Measurements from ENCODE around the gene RAB15. TPM values are rescaled to one million over a fixed set of nuclear protein-coding genes. Genes with fewer than 3 reads are reported as not detected.

The RAB15 gene
- polyA plus RNA-seq, 1 donor (not counting 4 experiments of a cell fraction or from before 2014, with no cell fraction given), result 2.1 TPM

GRCh38 chr14:64953310-64953654 lies 18.9 kb downstream of the RAB15 start:
- Histone ChIP-seq H2AFZ (ENCODE audit: control insufficient read depth, low read length) (no peak overlapping the region), H3K4me1 (ENCODE audit: control insufficient read depth, extremely low read depth, insufficient read depth, low read length) (peaks cover 5% of the 10 kb centered on the region), H3K9me1 (ENCODE audit: control insufficient read depth, extremely low read depth, insufficient read depth, low read length) (no peaks in the 10 kb centered on the region), H3K79me2 (ENCODE audit: control insufficient read depth, insufficient read depth, low read length) (no peaks in the 10 kb centered on the region), H3K9ac (ENCODE audit: control insufficient read depth, extremely low read depth, insufficient read depth, low read length) (no peak overlapping the region), H3K9me3 (ENCODE audit: control insufficient read depth, low read depth, low read length) (no peaks in the 10 kb centered on the region), H3K27me3 (ENCODE audit: control insufficient read depth, extremely low read depth, insufficient read depth, low read length) (no peaks in the 10 kb centered on the region), H3K27ac (ENCODE audit: control insufficient read depth, insufficient read depth, low read length) (no peak overlapping the region), H3K36me3 (ENCODE audit: control insufficient read depth in 2 of 2, extremely low read depth in 1 of 2, insufficient read depth in 2 of 2, low read length in 2 of 2) (no peaks in the 10 kb centered on the region), H3K4me2 (ENCODE audit: control insufficient read depth, extremely low read depth, insufficient read depth, low read depth, low read length) (no peak overlapping the region), H3K4me3 (ENCODE audit: control insufficient read depth in 2 of 3, extremely low read depth in 1 of 3, insufficient read depth in 2 of 3, low read depth in 1 of 3, low read length in 3 of 3) (no peak overlapping the region), H4K20me1 (ENCODE audit: control insufficient read depth, extremely low read depth, insufficient read depth, low read length) (no peaks in the 10 kb centered on the region)
- DNase-seq (ENCODE audit: low read depth, low spot score), result no peak
- dilution Hi-C loops (cut with MboI; ENCODE audit: extremely low pct_ligation_motif_present, low sequenced_read_pairs), result no loop called here
- FAIRE-seq, result no peak
- TF ChIP-seq CTCF (optimal IDR thresholded peaks at IDR 0.05 in 1 of 3, IDR thresholded peaks at IDR 0.05 in 1 of 3, conservative IDR thresholded peaks at IDR 0.05 in 1 of 3; ENCODE audit: extremely low read depth in 1 of 3, insufficient read depth in 2 of 3, low read length in 3 of 3) (no peak), EZH2 (IDR thresholded peaks at IDR 0.05; ENCODE audit: low read length) (no peak)

- TF ChIP-seq EZH2 (IDR thresholded peaks at IDR 0.05; ENCODE audit: low read length) (no peak), CTCF (optimal IDR thresholded peaks at IDR 0.05 in 1 of 3, IDR thresholded peaks at IDR 0.05 in 1 of 3, conservative IDR thresholded peaks at IDR 0.05 in 1 of 3; ENCODE audit: extremely low read depth in 1 of 3, insufficient read depth in 2 of 3, low read length in 3 of 3) (no peak)
- H3K9ac ChIP-seq (ENCODE audit: control insufficient read depth, extremely low read depth, insufficient read depth, low read length), result no peak overlapping the region
- no peak for DNase-seq (ENCODE audit: low read depth, low spot score)
- H3K27ac ChIP-seq (ENCODE audit: control insufficient read depth, insufficient read depth, low read length), result no peak overlapping the region
- H3K27me3 ChIP-seq (ENCODE audit: control insufficient read depth, extremely low read depth, insufficient read depth, low read length), result no peaks in the 10 kb centered on the region
- dilution Hi-C loops (cut with MboI; ENCODE audit: extremely low pct_ligation_motif_present, low sequenced_read_pairs), result no loop called here
- no peak overlapping the region for H3K4me2 ChIP-seq (ENCODE audit: control insufficient read depth, extremely low read depth, insufficient read depth, low read depth, low read length)
- FAIRE-seq, result no peak
- peaks cover 5% of the 10 kb centered on the region for H3K4me1 ChIP-seq (ENCODE audit: control insufficient read depth, extremely low read depth, insufficient read depth, low read length)
- H2AFZ ChIP-seq (ENCODE audit: control insufficient read depth, low read length), result no peak overlapping the region
- no peaks in the 10 kb centered on the region for H3K36me3 ChIP-seq (ENCODE audit: control insufficient read depth in 2 of 2, extremely low read depth in 1 of 2, insufficient read depth in 2 of 2, low read length in 2 of 2)
- no peaks in the 10 kb centered on the region for H4K20me1 ChIP-seq (ENCODE audit: control insufficient read depth, extremely low read depth, insufficient read depth, low read length)
- H3K4me3 ChIP-seq (ENCODE audit: control insufficient read depth in 2 of 3, extremely low read depth in 1 of 3, insufficient read depth in 2 of 3, low read depth in 1 of 3, low read length in 3 of 3), result no peak overlapping the region
- H3K9me3 ChIP-seq (ENCODE audit: control insufficient read depth, low read depth, low read length), result no peaks in the 10 kb centered on the region
- H3K79me2 ChIP-seq (ENCODE audit: control insufficient read depth, insufficient read depth, low read length), result no peaks in the 10 kb centered on the region
- no peaks in the 10 kb centered on the region for H3K9me1 ChIP-seq (ENCODE audit: control insufficient read depth, extremely low read depth, insufficient read depth, low read length)
Measured at GRCh38 chr14:64952598-64953309, 19.4 kb downstream of the RAB15 start.

Measured in keratinocyte (primary cell).